B cell (primary cell): ENCODE results near the gene PCDH9. TPM values are rescaled to one million over a fixed set of nuclear protein-coding genes. Genes with fewer than 3 reads are reported as not detected.

Experiments
- ATAC-seq: fragments of 200-7000 bp; cut with Tn5 transposase; one replicate; pipeline ENCODE4 v1.10.0; 2021; ENCODE audit warnings: low read depth, mild to moderate bottlenecking, moderate number of reproducible peaks, moderate library complexity
- CTCF ChIA-PET: fragments of 350-600 bp; sonication (Branson Sonifier 250); formaldehyde crosslinking; loops from one replicate; lab custom pipeline; 2021; ENCODE audit warnings: antibody characterized with exemption, inconsistent platforms; lab: Charles Lee
- POLR2A ChIA-PET: fragments of 350-600 bp; sonication (Branson Sonifier 250); formaldehyde crosslinking; loops from one replicate; lab custom pipeline; 2021; ENCODE audit warnings: antibody characterized with exemption; lab: Charles Lee
- DNase-seq: peaks from one replicate; pipeline ENCODE4 v3.0.0; 2013
- H2AFZ ChIP-seq: 2 replicates; pipeline ENCODE4 v1.6.1; 2012; ENCODE audit warnings: mild to moderate bottlenecking, low read depth, low read length; ENCODE audit not compliant: insufficient read depth, poor library complexity, severe bottlenecking
- H3K27ac ChIP-seq, 2 donors: 1 replicate in 1 of 2; 2 replicates in 1 of 2; pipeline ENCODE4 v1.5.1; 2012 to 2013; ENCODE audit warnings: low read length in 2 of 2, mild to moderate bottlenecking in 2 of 2, moderate library complexity in 1 of 2
- H3K27me3 ChIP-seq, 4 experiments: fragments of 200-600 bp in 1 of 4; sonication (generic) in 1 of 4; replicated peaks in 1 of 4; 1 replicate in 2 of 4; 2 replicates in 2 of 4; pipeline versions ENCODE4 v1.6.1 to v1.7.0; 2013 to 2016; ENCODE audit warnings: low read length in 3 of 4, mild to moderate bottlenecking in 2 of 4, mixed read lengths in 1 of 4, moderate library complexity in 1 of 4; ENCODE audit not compliant: insufficient read depth in 4 of 4, control insufficient read depth in 3 of 4; ENCODE audit errors: control extremely low read depth in 1 of 4
- H3K36me3 ChIP-seq, 2 experiments: replicated peaks in 1 of 2; 1 replicate in 1 of 2; 2 replicates in 1 of 2; pipeline versions ENCODE4 v1.6.1 to v1.7.1; 2013; ENCODE audit warnings: low read length in 1 of 2; ENCODE audit not compliant: insufficient read depth in 2 of 2, control insufficient read depth in 1 of 2; ENCODE audit errors: control extremely low read depth in 1 of 2, extremely low read depth in 1 of 2
- H3K4me1 ChIP-seq, 2 donors: fragments of 200-600 bp in 1 of 2; sonication (generic) in 1 of 2; 1 replicate in 1 of 2; 2 replicates in 1 of 2; pipeline versions ENCODE4 v1.5.1 to v1.6.1; 2013 to 2017; ENCODE audit warnings: low read length in 2 of 2; ENCODE audit not compliant: control insufficient read depth in 2 of 2, insufficient read depth in 2 of 2
- H3K4me2 ChIP-seq: replicated peaks from 2 replicates; pipeline ENCODE3; 2012; ENCODE audit warnings: mild to moderate bottlenecking, low read depth, low read length; ENCODE audit not compliant: poor library complexity, severe bottlenecking
- H3K4me3 ChIP-seq, 5 experiments: fragments of 200-600 bp in 1 of 5; sonication (generic) in 1 of 5; 1 replicate in 3 of 5; 2 replicates in 2 of 5; pipeline versions ENCODE4 v1.5.1 to v1.7.0; 2011 to 2016; ENCODE audit warnings: low read length in 4 of 5, mild to moderate bottlenecking in 4 of 5, low read depth in 2 of 5, control low read depth in 1 of 5, moderate library complexity in 1 of 5; ENCODE audit not compliant: insufficient read depth in 1 of 5; ENCODE audit errors: control extremely low read depth in 1 of 5, extremely low read depth in 1 of 5
- H3K79me2 ChIP-seq: fragments of 200-600 bp; sonication (generic); one replicate; pipeline ENCODE4 v1.6.0; 2016; ENCODE audit warnings: low read length; ENCODE audit not compliant: control insufficient read depth, insufficient read depth
- H3K9ac ChIP-seq: fragments of 200-600 bp; sonication (generic); 2 replicates; pipeline ENCODE4 v1.6.1; 2017; ENCODE audit warnings: mild to moderate bottlenecking, low read length, moderate library complexity
- H3K9me3 ChIP-seq, 3 donors: one replicate each; pipeline versions ENCODE4 v1.6.1 to v1.7.1; 2013; ENCODE audit warnings: low read length in 2 of 3; ENCODE audit not compliant: control insufficient read depth in 2 of 3, insufficient read depth in 1 of 3; ENCODE audit errors: control extremely low read depth in 1 of 3
- H4K20me1 ChIP-seq: 2 replicates; pipeline ENCODE4 v1.6.0; 2012; ENCODE audit warnings: mild to moderate bottlenecking, low read length; ENCODE audit not compliant: insufficient read depth, control insufficient read depth, poor library complexity, severe bottlenecking
- H3K27ac Mint-ChIP-seq: one replicate; pipeline ENCODE4 v1.8.0; 2021; ENCODE audit warnings: mixed read lengths
- H3K27me3 Mint-ChIP-seq: one replicate; pipeline ENCODE4 v1.8.0; 2021; ENCODE audit warnings: mixed read lengths
- H3K4me1 Mint-ChIP-seq: one replicate; pipeline ENCODE4 v1.8.0; 2021; ENCODE audit warnings: mixed read lengths
- H3K4me3 Mint-ChIP-seq: one replicate; pipeline ENCODE4 v1.8.0; 2021; ENCODE audit warnings: mixed read lengths
- H3K9me3 Mint-ChIP-seq: one replicate; pipeline ENCODE4 v1.8.0; 2022; ENCODE audit warnings: mixed read lengths; ENCODE audit not compliant: insufficient read depth
- CTCF ChIP-seq: fragments of 200-600 bp; IDR thresholded peaks from one replicate; pipeline ENCODE4 v1.8.0; 2022; ENCODE audit warnings: antibody characterized with exemption, mild to moderate bottlenecking
- EZH2 ChIP-seq: IDR thresholded peaks from 2 replicates; pipeline ENCODE4 v1.6.1; 2012; ENCODE audit warnings: borderline replicate concordance, low read depth, mild to moderate bottlenecking, moderate library complexity, low read length; ENCODE audit not compliant: insufficient read depth, poor library complexity, severe bottlenecking
- WGBS: methylation state at CpG from one replicate; pipeline ENCODE4 v1.1.5; 2013; ENCODE audit warnings: missing lambda C conversion rate; ENCODE audit not compliant: insufficient coverage; 5-methylcytosine and 5-hydroxymethylcytosine counted together
- intact Hi-C: fragments of 100-400 bp; cut with micrococcal nuclease; formaldehyde crosslinking; loops from one replicate; pipeline ENCODE4 v1.10.0; 2022
- polyA plus RNA-seq: library from polyadenylated mRNA; depleted of rRNA; stranded (reverse); fragments of >200 nt; gene quantifications from 2 replicates; pipeline ENCODE4 v1.2.3, GENCODE V29; 2012
- total RNA-seq, 2 donors: library from RNA; stranded (reverse); fragments of 120-200 nt in 1 of 2; gene quantifications; 1 replicate in 1 of 2; 2 replicates in 1 of 2; pipeline versions ENCODE4 v1.2.3 to v1.2.4, GENCODE V29; 2013 to 2022

PCDH9 gene
- total and polyA plus RNA-seq, 2 donors (not counting 1 experiment from before 2014, with no cell fraction given) = 13.1 to 21.8 TPM

GRCh38 chr13:66328476-66328875, 901.7 kb downstream of the PCDH9 start:
- Histone ChIP-seq H3K9me3 (no peaks in the 10 kb centered on the region), H4K20me1 (no peaks in the 10 kb centered on the region), H2AFZ (no peak overlapping the region), H3K27ac (no peak overlapping the region), H3K4me2 (no peak overlapping the region), H3K9ac (no peak overlapping the region), H3K79me2 (no peaks in the 10 kb centered on the region), H3K36me3 (no peaks in the 10 kb centered on the region), H3K4me3 (no peak overlapping the region), H3K4me1 (no peaks in the 10 kb centered on the region), H3K27me3 (no peaks in the 10 kb centered on the region)
- intact Hi-C loops = no loop called here
- Mint-ChIP-seq H3K27ac (no peak overlapping the region), H3K27me3 (no peaks in the 10 kb centered on the region), H3K9me3 (no peaks in the 10 kb centered on the region), H3K4me1 (peaks cover 4% of the 10 kb centered on the region), H3K4me3 (no peak overlapping the region)
- 100% methylated on average over 2 of the region's 5 CpGs for WGBS
- POLR2A ChIA-PET = no interaction called here
- CTCF ChIA-PET = no interaction called here
- no peak for DNase-seq
- ATAC-seq = no peak
- TF ChIP-seq CTCF (no peak), EZH2 (no peak)

- H4K20me1 ChIP-seq = no peaks in the 10 kb centered on the region
- WGBS = 88% methylated on average over 2 of the region's 3 CpGs
- H3K36me3 ChIP-seq = no peaks in the 10 kb centered on the region
- TF ChIP-seq CTCF (no peak), EZH2 (no peak)
- POLR2A ChIA-PET = no interaction called here
- no peak for DNase-seq
- no peaks in the 10 kb centered on the region for H3K4me1 Mint-ChIP-seq
- no peaks in the 10 kb centered on the region for H3K4me1 ChIP-seq
- CTCF ChIA-PET = no interaction called here
- no peak overlapping the region for H3K4me3 Mint-ChIP-seq
- no peak overlapping the region for H2AFZ ChIP-seq
- no peak overlapping the region for H3K27ac Mint-ChIP-seq
- no peak overlapping the region for H3K27ac ChIP-seq
- H3K4me2 ChIP-seq = no peak overlapping the region
- no peak overlapping the region for H3K4me3 ChIP-seq
- no peaks in the 10 kb centered on the region for H3K27me3 Mint-ChIP-seq
- H3K9me3 Mint-ChIP-seq = no peaks in the 10 kb centered on the region
- H3K79me2 ChIP-seq = no peaks in the 10 kb centered on the region
- H3K9me3 ChIP-seq = no peaks in the 10 kb centered on the region
- intact Hi-C loops = no loop called here
- H3K27me3 ChIP-seq = no peaks in the 10 kb centered on the region
- ATAC-seq = no peak
- H3K9ac ChIP-seq = no peak overlapping the region
Measured at GRCh38 chr13:66323745-66324347, 906.3 kb downstream of the PCDH9 start.
